Ishikawa (cell line): ENCODE measurements around the gene GOLGB1.

ENCODE experiments used
- EGR1 ChIP-seq: IDR thresholded peaks from 2 replicates; pipeline ENCODE4 v1.6.1; 2012
- MAX ChIP-seq: IDR thresholded peaks from 2 replicates; pipeline ENCODE4 v1.6.1; 2012
- REST ChIP-seq: IDR thresholded peaks from 2 replicates; pipeline ENCODE4 v1.6.1; 2012; ENCODE audit warnings: low read depth, mild to moderate bottlenecking
- TEAD4 ChIP-seq: IDR thresholded peaks from 2 replicates; pipeline ENCODE4 v1.6.1; 2012
- USF1 ChIP-seq: IDR thresholded peaks from 2 replicates; pipeline ENCODE4 v1.6.1; 2012
- YY1 ChIP-seq: IDR thresholded peaks from 2 replicates; pipeline ENCODE4 v1.6.1; 2012; ENCODE audit warnings: low read depth

GRCh38 chr3:121747976-121748375 lies 1.6 kb downstream of the GOLGB1 start:
- TF ChIP-seq REST (no peak), MAX (no peak), YY1 (no peak), USF1 (no peak), TEAD4 (no peak), EGR1 (no peak)
